ENCODE measurements around the gene KRI1. TPM values are rescaled to one million over a fixed set of nuclear protein-coding genes. Genes with fewer than 3 reads are reported as not detected.
"Not testable (repeated sequence)": the region's sequence is repeated elsewhere in the genome, so short reads cannot be mapped to it uniquely, and the experiment has no call there.

The KRI1 gene
- total and polyA plus RNA-seq, 2 donors: 7.7 to 29.9 TPM

GRCh38 chr19:10532457-10532856 is 33.4 kb downstream of the KRI1 start:
- WGBS: 89% methylated on average over 1 of the region's 1 CpG

GRCh38 chr19:10526887-10527286 is 38.9 kb downstream of the KRI1 start:
- H3K27ac ChIP-seq (ENCODE audit: low read depth); DNase-seq (ENCODE audit: extremely low spot score); H3K36me3 ChIP-seq (ENCODE audit: insufficient read depth); H3K4me1 ChIP-seq (ENCODE audit: insufficient read depth); H3K4me3 ChIP-seq (ENCODE audit: low read depth, low read length): not testable (repeated sequence)
- 87% methylated on average over 8 of the region's 8 CpGs for WGBS

More at GRCh38 chr19:10532457-10532856, 33.4 kb downstream of the KRI1 start:
- Histone ChIP-seq H3K27ac (ENCODE audit: low read depth) (no peak overlapping the region), H3K36me3 (ENCODE audit: insufficient read depth) (no peaks in the 10 kb centered on the region), H3K4me1 (ENCODE audit: insufficient read depth) (no peaks in the 10 kb centered on the region), H3K4me3 (ENCODE audit: low read depth, low read length) (no peak overlapping the region)
- DNase-seq (ENCODE audit: extremely low spot score): no peak

GRCh38 chr19:10525636-10526035 is 40.2 kb downstream of the KRI1 start:
- 94% methylated on average over 7 of the region's 7 CpGs for WGBS
- no peak overlapping the region for H3K27ac ChIP-seq (ENCODE audit: low read depth)
- no peak overlapping the region for H3K4me3 ChIP-seq (ENCODE audit: low read depth, low read length)
- no peak for DNase-seq (ENCODE audit: extremely low spot score)
- no peaks in the 10 kb centered on the region for H3K36me3 ChIP-seq (ENCODE audit: insufficient read depth)
- H3K4me1 ChIP-seq (ENCODE audit: insufficient read depth): no peaks in the 10 kb centered on the region

- 73% methylated on average over 3 of the region's 3 CpGs for whole genome bisulfite sequencing
- no peaks in the 10 kb centered on the region for H3K36me3 ChIP-seq (ENCODE audit: insufficient read depth)
- H3K4me1 ChIP-seq (ENCODE audit: insufficient read depth): no peaks in the 10 kb centered on the region
- DNase-seq (ENCODE audit: extremely low spot score): no peak
- no peak overlapping the region for H3K4me3 ChIP-seq (ENCODE audit: low read depth, low read length)
- no peak overlapping the region for H3K27ac ChIP-seq (ENCODE audit: low read depth)
These were observed 42.6 kb downstream of the KRI1 start for GRCh38 chr19:10523135-10523636.

- Histone ChIP-seq H3K36me3 (ENCODE audit: insufficient read depth) (no peaks in the 10 kb centered on the region), H3K27ac (ENCODE audit: low read depth) (no peak overlapping the region), H3K4me1 (ENCODE audit: insufficient read depth) (peaks cover 2% of the 10 kb centered on the region), H3K4me3 (ENCODE audit: low read depth, low read length) (no peak overlapping the region)
- WGBS: 69% methylated on average over 13 of the region's 13 CpGs
- no peak for DNase-seq (ENCODE audit: extremely low spot score)
These were observed 44.2 kb downstream of the KRI1 start for GRCh38 chr19:10521461-10522171.

GRCh38 chr19:10520652-10521318 is 45.0 kb downstream of the KRI1 start:
- Histone ChIP-seq H3K36me3 (ENCODE audit: insufficient read depth) (no peaks in the 10 kb centered on the region), H3K4me1 (ENCODE audit: insufficient read depth) (peaks cover 2% of the 10 kb centered on the region), H3K4me3 (ENCODE audit: low read depth, low read length) (no peak overlapping the region), H3K27ac (ENCODE audit: low read depth) (no peak overlapping the region)
- no peak for DNase-seq (ENCODE audit: extremely low spot score)
- WGBS: 83% methylated on average over 15 of the region's 15 CpGs

GRCh38 chr19:10519421-10519820 is 46.4 kb downstream of the KRI1 start:
- DNase-seq (ENCODE audit: extremely low spot score): no peak
- WGBS: 77% methylated on average over 7 of the region's 7 CpGs
- H3K36me3 ChIP-seq (ENCODE audit: insufficient read depth): no peaks in the 10 kb centered on the region

GRCh38 chr19:10518444-10519361 is 47.1 kb downstream of the KRI1 start:
- 17% methylated on average over 33 of the region's 33 CpGs for WGBS
- Histone ChIP-seq H3K36me3 (ENCODE audit: insufficient read depth) (no peaks in the 10 kb centered on the region), H3K27ac (ENCODE audit: low read depth) (no peak overlapping the region), H3K4me1 (ENCODE audit: insufficient read depth) (peaks cover 2% of the 10 kb centered on the region), H3K4me3 (ENCODE audit: low read depth, low read length) (no peak overlapping the region)
- no peak for DNase-seq (ENCODE audit: extremely low spot score)

More at GRCh38 chr19:10519421-10519820, 46.4 kb downstream of the KRI1 start:
- Histone ChIP-seq H3K4me3 (ENCODE audit: low read depth, low read length) (no peak overlapping the region), H3K4me1 (ENCODE audit: insufficient read depth) (peaks cover 2% of the 10 kb centered on the region), H3K27ac (ENCODE audit: low read depth) (no peak overlapping the region)

- Histone ChIP-seq H3K27ac (ENCODE audit: low read depth) (peak overlapping the region; percentile 30), H3K4me3 (ENCODE audit: low read depth, low read length) (peak overlapping the region; percentile 38), H3K36me3 (ENCODE audit: insufficient read depth) (no peaks in the 10 kb centered on the region), H3K4me1 (ENCODE audit: insufficient read depth) (peaks cover 2% of the 10 kb centered on the region)
- WGBS: 1% methylated on average over 27 of the region's 27 CpGs
- DNase-seq (ENCODE audit: extremely low spot score): no peak
These were observed 47.9 kb downstream of the KRI1 start for GRCh38 chr19:10517760-10518443.

- DNase-seq (ENCODE audit: extremely low spot score): no peak
- peak within 1 kb of the TSS; percentile 30 for H3K27ac ChIP-seq (ENCODE audit: low read depth)
- H3K4me3 ChIP-seq (ENCODE audit: low read depth, low read length): peak within 1 kb of the TSS; percentile 38
- H3K4me1 ChIP-seq (ENCODE audit: insufficient read depth): peaks cover 2% of the 10 kb centered on the region
- under 1% methylated on average over 39 of the region's 39 CpGs for WGBS
- H3K36me3 ChIP-seq (ENCODE audit: insufficient read depth): no peaks in the 10 kb centered on the region
These were observed 48.5 kb downstream of the KRI1 start, which contains the start of gene S1PR5 for GRCh38 chr19:10517361-10517759. S1PR5 (minus strand) TSS chr19:10517447; CDS start chr19:10515011, 2,436 bp downstream.

GRCh38 chr19:10516671-10517286 is 49.0 kb downstream of the KRI1 start:
- peaks cover 2% of the 10 kb centered on the region for H3K4me1 ChIP-seq (ENCODE audit: insufficient read depth)
- no peak for DNase-seq (ENCODE audit: extremely low spot score)
- no peaks in the 10 kb centered on the region for H3K36me3 ChIP-seq (ENCODE audit: insufficient read depth)
- WGBS: 38% methylated on average over 10 of the region's 10 CpGs
- H3K4me3 ChIP-seq (ENCODE audit: low read depth, low read length): peak overlapping the region; percentile 38
- peak overlapping the region; percentile 6 for H3K27ac ChIP-seq (ENCODE audit: low read depth)

- 93% methylated on average over 5 of the region's 5 CpGs for WGBS
- DNase-seq (ENCODE audit: extremely low spot score): no peak
- Histone ChIP-seq H3K4me3 (ENCODE audit: low read depth, low read length) (no peak overlapping the region), H3K27ac (ENCODE audit: low read depth) (no peak overlapping the region), H3K4me1 (ENCODE audit: insufficient read depth) (peaks cover 2% of the 10 kb centered on the region), H3K36me3 (ENCODE audit: insufficient read depth) (no peaks in the 10 kb centered on the region)
These were observed 49.8 kb downstream of the KRI1 start for GRCh38 chr19:10516064-10516385.

Data from urinary bladder (tissue), 4 donors.